Measurements from ENCODE around the gene ITSN2.

DNA sequence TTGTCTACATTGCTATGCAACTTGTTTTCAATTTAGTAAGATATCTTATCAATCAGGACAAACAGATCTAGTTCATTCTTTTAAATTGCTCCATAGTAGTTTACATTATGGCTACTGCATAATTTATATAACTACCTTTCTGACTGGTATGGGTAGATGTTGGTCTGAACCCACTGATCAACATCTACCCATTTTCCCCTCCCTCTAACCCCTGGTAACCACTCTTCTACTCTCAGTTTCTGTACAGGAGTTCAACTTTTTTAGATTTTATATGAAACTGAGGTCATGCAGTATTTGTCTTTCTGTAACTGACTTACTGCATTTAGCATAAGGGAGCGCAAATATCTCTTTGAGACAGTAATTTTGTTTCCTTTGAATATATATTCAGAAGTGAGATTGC lies 73.2 kb downstream of the ITSN2 start:
- TF ChIP-seq, protein P1, sequence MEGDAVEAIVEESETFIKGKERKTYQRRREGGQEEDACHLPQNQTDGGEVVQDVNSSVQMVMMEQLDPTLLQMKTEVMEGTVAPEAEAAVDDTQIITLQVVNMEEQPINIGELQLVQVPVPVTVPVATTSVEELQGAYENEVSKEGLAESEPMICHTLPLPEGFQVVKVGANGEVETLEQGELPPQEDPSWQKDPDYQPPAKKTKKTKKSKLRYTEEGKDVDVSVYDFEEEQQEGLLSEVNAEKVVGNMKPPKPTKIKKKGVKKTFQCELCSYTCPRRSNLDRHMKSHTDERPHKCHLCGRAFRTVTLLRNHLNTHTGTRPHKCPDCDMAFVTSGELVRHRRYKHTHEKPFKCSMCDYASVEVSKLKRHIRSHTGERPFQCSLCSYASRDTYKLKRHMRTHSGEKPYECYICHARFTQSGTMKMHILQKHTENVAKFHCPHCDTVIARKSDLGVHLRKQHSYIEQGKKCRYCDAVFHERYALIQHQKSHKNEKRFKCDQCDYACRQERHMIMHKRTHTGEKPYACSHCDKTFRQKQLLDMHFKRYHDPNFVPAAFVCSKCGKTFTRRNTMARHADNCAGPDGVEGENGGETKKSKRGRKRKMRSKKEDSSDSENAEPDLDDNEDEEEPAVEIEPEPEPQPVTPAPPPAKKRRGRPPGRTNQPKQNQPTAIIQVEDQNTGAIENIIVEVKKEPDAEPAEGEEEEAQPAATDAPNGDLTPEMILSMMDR (conservative IDR thresholded peaks at IDR 0.05 in 1 of 2, IDR thresholded peaks at IDR 0.05 in 1 of 2; ENCODE audit: extremely low read depth in 1 of 2, insufficient read depth in 1 of 2, low read depth in 1 of 2, low read length in 2 of 2), result no peak
- TF ChIP-seq EZH2 (IDR thresholded peaks at IDR 0.05; ENCODE audit: borderline replicate concordance, low read length), result no peak
